ENCODE measurements around the gene CDH4. TPM values are rescaled to one million over a fixed set of nuclear protein-coding genes. Genes with fewer than 3 reads are reported as not detected.

CDH4 gene
- total RNA-seq, 1 donor from 2014 or later: under 0.01 TPM

DNA sequence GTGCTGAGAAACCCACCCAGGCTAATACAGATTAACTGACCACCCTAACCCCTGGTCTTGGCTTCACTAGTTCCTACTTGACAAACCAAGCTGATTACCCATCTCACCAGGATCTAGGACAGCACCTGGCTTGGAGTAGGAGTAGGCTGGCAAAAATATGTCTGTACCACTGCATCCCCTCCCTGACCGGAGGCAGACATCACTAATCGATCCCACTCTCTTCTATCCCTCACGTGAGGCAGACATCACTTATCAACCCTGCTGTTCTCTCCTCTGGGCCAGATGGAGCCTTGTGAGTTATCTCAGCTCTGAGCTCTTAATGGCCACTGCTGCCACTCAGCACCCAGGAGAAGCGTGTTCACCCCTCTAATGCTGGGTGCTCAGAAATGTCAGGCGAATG is 324.3 kb downstream of the CDH4 start:
- DNase-seq (ENCODE audit: low read depth in 2 of 2): no peak

DNA sequence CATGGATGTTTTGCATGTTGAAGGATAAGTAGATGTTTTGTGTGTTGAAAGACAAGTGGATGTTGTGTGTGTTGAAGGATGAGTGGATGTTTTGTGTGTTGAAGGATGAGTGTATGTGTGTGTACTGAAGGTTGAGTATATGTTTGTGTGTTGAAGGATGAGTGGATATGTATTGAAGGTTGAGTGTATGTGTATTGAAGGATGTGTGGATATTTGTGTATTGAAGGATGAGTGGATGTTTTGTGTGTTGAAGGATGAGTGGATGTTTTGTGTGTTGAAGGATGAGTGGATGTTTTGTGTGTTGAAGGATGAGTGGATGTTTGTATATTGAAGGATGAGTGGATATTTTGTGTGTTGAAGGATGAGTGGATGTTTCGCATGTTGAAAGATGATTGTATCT is 325.0 kb downstream of the CDH4 start:
- no peak for DNase-seq (ENCODE audit: low read depth in 2 of 2)

DNA sequence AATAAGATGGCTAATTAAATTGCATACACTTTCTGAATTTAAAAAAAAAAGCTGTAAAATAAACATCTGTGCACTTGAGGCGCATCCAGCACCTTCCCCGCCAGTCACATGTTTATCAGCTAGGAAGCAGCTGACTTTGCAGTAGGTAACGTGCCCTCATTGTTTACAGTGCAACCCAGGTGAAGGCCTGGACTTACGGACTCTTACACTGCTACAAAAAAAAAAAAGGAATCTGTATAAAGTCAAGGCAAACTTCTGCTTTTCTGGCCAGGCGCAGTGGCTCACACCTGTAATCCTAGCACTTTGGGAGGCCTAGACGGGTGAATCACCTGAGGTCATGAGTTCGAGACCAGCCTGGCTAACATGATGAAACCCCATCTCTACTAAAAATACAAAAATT is 327.8 kb downstream of the CDH4 start:
- no peak for DNase-seq (ENCODE audit: low read depth in 2 of 2)

DNA sequence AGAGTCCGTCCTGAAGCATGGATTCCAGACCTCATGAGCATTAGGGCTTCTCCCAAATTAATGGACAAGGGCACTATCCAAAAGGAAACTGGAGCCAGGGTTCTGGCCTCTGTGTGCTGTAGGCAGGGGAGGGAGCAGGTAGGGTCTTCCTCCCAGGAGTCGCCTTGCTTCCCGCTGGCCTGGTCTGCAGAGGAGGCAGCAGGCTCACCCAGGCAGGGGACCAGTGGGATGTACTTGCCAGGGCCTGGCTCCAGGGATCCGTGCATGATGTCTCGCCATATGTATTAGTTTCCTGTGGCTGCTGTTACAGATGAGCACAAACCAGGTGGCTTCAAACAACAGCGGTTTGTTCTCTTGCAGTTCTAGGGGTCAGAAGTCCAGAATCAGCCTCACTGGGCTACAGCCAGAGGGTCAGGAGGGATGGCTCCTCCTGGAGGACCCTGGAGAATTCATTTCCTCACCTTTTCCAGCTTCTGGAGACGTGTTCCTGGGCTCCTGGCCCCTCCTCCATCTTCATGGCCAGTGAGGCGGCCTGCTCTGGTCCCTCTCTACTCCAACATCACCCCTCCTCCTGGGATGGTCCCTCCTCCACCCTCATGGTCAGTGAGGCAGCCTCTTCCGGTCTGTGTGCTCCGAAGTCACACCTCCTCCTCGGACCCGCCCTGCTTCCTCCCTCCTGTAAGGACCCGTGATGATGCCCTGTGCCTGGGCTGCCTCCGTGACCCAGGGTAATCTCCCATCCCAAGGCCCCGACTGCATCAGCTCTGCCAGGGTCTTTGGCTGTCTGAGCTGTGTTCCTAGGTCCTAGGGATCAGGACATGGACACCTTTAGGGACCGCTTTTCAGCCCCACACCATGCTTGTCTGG is 329.1 kb downstream of the CDH4 start:
- no peak for DNase-seq (ENCODE audit: low read depth in 2 of 2)

DNA sequence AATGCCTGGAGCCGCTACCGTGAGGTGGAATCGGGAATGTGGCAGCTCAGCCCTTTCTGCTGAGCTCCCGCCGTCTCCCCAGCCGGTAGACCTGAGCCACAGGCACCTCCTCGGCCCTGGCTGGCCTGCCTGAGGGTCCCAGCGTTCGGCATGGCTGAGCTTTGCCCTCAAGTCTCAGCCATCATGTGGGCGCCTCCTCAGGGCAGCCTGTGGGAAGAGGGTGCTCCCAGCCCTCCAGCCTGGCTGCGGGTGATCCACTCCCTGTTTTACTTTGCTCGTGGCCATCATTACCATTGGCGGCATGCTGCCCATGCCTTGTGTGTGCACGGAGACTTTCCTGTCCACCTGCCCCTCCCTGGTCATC is 329.7 kb downstream of the CDH4 start:
- no peak for DNase-seq (ENCODE audit: low read depth in 2 of 2)

DNA sequence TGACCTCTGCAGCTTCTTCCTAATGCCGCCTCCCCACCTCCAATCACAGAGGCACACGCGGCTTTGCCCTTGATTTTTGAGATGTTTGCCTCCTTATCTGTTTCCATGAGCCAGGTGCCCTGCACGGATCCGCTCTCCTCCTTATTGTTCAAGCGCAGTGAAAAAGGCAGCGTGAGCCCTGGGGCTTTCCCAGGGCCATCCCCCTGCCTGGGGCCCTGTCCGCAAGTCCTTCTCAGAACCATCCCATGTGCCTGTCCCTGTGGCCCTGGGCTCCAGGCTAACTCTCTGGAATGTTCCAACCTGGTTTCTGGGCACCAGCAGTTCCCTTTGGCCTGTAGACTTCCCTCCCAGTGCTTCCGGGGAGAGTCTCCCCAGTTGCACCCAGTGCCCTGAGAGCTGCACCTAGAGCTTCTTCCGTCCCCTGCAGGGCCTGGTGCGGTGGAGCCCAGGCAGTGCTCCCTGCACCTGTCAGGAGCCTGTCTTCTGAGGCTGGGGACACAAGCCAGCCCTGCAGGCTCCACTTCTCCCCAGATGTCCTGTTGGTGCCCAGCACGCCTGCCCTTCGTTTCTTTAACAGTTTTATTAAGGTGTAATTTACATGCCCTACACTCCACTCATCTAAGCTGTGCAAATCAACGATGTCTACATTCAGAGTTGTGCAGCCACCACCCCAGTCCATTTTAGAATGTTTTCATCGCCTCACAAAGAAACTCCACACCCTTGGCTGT is 330.3 kb downstream of the CDH4 start:
- no peak for DNase-seq (ENCODE audit: low read depth in 2 of 2)

DNA sequence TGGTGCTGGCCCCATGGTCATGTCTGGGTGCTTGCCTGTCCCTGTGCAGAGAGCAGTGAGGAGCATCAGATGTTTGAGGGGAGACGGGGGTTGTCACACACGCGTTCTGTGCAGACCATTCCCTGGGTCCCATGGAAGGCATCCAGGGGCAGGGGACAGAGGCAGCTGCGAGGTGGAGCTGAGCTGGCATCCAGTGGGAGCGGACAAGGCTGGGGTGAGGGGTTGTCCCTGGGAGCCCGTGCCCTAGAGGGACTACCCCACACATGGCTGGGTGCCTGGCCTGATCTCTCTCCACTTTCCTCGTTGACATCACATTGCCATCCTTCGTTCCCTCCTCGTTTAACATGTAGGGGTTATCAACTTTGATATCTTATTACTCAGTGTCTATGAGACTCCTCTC is 331.3 kb downstream of the CDH4 start:
- no peak for DNase-seq (ENCODE audit: low read depth in 2 of 2)

DNA sequence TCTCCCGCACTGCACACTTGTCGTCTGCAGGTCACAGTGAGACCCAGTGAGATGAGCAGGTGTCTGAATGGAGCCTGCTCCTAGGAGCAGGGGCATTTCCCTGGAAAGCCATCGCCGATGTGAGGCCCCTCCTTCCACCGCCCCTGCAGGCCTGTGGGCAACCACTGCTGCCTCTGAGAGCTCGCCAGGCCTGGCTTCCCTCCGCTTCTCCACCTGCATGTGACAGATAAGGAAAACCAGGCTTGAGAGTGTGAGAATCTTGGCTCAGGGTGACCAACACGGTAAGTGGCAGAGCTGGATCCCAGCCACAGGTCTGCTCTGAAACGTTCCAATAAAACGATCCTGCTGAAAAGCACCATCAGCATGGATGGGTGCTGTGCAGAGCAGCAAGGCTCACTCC is 332.8 kb downstream of the CDH4 start:
- no peak for DNase-seq (ENCODE audit: low read depth in 2 of 2)

DNA sequence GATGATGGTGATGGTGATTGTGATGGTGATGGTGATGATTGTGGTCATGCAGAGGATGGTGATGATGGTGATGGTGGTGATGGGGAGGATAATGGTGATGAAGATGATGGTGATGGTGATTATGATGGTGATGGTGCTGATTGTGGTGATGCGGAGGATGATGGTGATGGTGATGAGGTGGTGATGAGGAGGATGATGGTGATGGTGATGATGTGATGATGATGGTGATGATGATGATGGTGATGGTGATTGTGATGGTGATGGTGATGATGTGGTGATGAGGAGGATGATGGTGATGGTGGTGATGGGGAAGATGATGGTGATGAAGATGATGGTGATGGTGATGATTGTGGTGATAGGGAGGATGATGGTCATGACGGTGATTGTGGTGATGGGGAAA is 333.7 kb downstream of the CDH4 start:
- no peak for DNase-seq (ENCODE audit: low read depth in 2 of 2)

DNA sequence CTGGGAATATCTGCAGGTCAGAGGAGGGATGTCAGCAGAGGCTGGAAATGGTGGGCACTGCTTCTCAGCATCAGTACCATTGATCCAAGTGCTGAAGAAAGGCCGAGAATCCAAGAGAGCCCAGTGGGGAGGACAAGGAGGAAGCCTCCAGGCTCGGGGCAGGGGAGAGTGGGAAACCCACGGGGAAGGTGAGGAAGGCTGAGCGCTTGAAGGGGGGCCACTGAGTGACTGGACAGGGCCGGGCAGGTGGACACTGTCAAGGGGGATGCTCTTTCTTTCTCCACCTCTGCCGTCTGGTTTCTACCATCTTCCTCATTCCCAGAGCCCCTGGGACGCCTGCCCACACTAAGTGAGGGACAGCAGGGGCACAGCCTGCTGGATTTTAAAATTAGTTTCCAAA is 335.0 kb downstream of the CDH4 start:
- DNase-seq (ENCODE audit: low read depth in 2 of 2): no peak

DNA sequence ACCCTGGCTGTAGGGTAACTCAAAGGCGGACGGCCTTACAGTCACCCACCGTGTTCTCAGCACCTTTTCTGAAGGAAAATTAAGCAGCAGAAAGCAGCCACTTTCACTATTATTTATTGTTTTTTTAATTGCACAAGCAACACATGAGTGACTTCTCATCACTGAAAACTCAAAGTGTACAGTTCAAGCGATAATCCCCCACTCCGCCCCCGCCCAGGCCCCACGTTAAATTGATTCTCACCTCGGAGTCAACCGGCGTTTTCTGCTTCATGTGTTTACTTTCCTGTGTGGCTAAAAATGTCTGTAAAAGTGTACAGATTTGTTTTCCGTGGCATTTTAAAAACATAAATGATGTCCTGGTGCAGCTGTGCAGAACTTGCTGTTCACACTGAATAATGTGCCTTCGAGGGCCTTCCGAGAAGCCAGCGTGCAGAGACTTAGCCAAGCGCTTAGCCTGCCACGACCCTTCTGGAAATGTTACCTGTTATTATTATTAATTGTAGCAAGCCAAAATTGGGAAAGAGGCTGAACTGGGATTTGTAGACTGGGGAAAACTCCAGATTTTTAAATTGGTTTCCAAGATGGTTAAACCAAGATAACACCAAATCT is 335.7 kb downstream of the CDH4 start:
- no peak for DNase-seq (ENCODE audit: low read depth in 2 of 2)

DNA sequence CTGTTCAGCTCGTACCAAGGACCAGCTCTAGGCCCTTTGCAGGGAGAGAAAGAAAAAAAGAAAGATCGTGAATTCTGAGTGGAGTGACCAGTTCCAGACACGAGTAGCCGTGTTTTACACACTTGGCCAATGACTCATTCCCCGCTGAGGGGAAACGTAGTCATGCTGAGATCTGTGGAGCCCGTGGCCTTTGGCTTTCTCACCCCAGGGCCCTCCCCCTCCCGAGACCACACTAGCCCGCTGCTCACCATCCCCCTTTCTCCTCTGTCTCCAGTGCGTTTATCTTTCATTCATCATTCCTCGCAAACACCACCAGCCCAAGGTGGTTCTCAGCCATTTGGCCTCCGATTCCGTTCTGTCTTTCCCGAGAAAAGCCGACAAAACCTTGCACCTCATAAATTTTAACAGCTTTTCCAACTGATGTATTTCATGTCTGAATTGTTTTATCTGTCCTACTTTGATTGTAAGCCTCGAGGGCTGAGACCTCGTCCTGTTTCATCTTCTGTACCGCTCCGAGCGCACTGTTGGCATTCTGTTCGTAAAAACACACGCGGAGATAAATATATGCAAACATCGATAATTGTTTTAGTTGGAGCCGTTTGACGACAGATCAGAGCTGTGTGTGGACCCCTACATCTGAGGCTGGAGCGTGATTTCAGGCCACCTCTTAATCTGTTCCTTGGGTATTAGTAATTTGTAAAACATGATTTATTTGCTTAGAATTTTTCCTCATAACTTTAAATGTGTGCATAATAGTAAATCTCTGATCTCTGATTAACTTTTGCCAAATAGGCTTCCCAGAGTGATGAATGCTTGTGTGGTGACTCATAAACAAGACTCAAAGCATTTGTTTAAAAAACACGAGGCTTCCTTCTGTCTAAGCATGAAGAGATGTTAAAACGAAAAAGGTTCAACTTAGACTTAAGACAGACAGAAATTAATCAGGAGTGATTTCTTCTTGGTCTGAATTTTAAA is 336.6 kb downstream of the CDH4 start:
- DNase-seq (ENCODE audit: low read depth in 2 of 2): no peak

DNA sequence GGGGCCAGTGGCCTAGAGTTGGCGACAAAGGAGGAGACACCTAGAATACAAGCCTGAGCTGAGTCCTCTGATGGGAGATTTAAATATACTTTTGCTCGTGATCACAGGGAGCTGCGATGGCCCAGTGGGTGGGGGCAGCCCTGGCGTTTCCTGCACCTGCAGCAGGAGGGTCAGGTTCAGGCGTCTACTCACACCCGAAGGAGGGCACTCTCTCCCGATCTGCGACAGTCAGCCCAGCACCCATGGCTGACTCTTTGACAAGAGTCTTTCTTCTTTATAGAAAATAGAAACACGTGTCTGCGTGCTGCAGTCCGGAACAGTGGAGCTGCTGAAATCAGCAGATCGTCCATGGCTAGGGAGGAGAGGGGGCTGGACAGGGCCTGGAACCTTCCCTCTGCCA is 338.2 kb downstream of the CDH4 start:
- no peak for DNase-seq (ENCODE audit: low read depth in 2 of 2)

DNA sequence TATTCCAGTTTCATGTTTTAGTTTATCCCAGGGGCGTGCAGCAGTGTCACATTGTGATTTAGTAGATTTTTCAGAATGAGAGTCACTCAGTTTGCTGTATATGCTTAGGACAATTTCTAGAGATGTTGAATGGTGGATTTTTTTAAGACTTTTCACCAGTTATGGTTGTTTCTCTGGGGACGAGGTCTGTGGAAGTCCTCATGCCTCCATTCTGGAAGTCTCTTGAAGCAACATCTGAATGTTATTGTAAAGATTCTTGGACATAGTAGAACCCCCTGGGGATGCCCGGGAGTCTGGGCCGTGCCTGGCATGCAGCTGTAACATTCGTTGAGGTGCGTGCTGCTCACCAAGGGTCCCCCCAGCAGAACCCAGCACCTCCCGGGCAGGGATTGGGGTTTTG is 341.5 kb downstream of the CDH4 start:
- DNase-seq (ENCODE audit: low read depth in 2 of 2): no peak

DNA sequence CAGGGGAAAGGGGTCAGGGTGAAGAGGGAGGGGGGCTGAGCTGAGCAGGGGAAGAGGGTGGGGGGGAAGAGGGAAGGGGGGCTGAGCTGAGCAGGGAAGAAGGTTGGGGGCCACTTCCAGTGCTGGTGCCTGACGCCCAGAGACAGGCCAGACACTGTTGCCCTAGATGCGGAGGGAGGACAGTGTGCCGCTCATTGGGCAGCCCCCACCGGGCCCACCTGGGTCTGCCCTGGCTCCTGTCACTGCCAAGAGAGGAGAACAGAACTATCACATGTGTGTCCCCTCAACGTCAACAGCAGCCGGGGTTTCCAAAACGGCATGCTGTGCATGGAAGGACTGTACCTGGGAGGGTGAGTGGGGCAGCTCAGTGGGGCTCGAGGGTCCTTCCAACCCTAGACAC is 342.1 kb downstream of the CDH4 start:
- DNase-seq (ENCODE audit: low read depth in 2 of 2): no peak

DNA sequence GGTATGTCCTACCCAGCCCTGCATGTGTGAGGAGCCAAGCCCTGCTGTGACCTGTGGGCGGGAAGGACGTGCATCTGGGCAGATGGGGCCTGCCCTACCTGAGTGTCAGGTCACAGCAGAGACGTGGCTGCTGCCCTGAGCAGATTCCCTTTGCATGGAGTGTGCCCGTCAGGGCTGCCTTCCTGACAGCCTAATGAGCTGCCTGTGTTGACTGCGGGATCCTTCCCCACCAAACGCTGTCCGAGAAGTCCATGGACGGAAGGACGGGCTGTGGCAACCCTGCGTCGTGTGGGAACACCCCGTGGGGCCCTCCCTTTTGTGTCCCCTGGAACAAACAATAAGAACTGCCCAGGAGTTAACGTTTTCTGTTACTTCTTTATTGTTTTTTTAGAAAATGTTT is 343.2 kb downstream of the CDH4 start:
- DNase-seq (ENCODE audit: low read depth in 2 of 2): no peak

DNA sequence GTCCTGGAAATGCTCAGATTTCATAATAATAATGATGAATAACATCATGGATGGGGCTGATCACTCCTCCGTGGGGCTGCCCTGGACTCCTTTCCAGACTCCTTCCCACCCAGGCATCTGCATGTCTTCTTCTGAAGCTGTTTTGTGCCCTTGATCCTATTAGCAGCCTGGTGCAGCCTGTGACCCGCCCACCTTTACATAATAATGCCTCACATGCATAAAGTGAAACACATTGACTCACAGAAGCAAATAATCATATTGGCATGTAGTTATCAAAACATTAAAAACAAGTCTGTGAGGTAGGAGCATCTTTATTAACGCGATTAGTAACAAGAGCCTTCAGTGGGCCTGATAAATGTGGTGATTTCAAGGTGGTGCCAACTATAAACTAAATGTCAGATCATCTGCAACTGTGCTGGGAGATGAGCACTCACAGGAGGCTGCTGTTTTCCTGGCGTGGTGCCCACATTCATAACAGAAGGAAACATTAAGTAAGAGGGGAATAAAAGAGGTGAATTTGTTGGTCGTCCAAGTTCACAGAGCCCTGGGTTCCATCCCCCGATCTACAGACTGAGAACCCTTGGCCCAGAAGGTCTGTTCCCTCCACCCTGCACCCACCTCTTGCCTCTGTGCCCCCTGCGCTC is 344.7 kb downstream of the CDH4 start:
- DNase-seq (ENCODE audit: low read depth in 2 of 2): no peak

DNA sequence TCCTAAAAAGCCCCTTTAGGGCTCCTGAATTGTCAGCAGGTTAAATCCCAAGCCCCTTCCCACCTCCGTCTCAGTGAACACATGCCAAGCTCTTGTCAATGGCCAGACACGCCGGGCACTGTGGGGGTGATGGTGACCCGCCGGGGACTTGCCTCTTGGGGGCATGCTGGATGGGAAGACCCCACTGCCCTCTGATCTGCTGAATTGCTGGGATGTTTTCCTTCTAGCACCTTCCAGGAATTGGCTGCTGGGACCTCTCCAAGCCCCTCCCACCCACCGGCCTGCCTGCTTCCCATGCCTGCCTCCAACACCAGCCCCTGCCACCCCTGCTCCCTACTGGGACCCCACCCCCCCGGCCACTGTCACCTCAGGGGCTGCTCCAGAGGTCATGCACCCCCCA is 345.9 kb downstream of the CDH4 start:
- no peak for DNase-seq (ENCODE audit: low read depth in 2 of 2)

DNA sequence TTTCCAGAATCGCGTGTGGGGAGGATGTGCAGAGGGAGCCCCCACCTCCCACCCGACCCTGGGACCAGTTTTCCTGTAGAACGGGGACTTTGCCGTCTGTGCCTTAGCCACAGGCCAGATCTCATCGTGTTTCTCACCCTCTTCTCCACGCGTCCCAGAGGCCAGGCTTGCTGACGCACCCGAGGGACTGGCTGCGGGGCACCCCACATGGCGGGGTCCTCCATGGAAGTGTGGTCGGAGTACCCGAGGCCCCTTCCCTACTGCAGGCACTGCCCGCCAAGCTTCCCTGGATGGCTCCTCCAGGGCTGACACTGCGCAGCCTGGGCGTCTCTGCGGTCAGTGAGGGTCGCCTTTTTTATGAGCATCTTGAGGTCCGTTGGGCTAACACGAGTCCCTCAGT is 346.5 kb downstream of the CDH4 start:
- no peak for DNase-seq (ENCODE audit: low read depth in 2 of 2)

DNA sequence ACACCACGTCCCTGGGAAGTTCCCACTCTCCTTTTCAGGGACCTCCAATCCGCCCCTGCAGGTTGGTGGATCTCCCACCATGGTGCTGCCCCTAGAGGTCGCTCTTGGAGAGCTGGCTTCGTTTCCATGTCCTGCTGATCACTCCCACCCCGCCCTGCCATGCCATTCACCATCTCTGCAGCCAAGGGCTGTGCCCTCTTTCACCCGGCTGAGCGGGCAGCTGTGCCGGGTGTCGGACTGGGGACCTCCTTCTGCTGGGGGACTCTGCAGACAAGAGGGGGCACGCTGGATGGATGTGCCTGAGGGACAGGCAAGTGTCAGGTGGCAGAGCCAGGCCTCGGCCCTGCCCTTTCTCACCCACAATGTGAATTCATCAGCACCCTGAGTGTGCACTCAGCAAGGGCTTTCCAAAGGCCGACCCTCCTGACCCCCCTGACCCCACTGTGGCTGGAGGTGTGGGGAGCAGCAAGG is 347.0 kb downstream of the CDH4 start:
- DNase-seq (ENCODE audit: low read depth in 2 of 2): no peak

DNA sequence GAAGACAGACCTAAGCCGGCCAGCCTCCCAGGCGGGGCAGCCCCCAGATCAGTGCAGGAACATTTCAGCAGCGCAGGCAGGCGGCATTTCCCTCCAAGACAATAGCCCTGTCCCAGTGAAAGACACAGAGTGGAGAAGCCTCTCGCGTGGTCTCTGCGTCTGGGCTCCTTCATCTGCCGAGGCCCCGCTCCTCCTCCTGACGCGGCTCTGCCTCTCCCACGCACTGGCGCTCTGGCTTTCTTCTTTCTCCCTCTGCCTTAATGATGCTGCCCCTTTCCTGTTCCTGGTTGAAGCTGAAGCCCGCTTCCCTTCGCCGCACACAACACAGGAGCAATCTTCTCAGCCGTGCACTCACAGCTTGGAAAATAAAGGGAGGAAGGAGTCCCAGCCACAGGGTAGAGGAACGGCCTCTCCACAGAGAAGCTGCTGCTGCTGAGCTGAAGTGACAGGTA is 347.5 kb downstream of the CDH4 start:
- no peak for DNase-seq (ENCODE audit: low read depth in 2 of 2)
